HG03095 (cell line): ENCODE results near the gene MRPL36.

Source experiments
- ATAC-seq: cut with Tn5 transposase; IDR thresholded peaks from one replicate; pipeline ENCODE4 v1.9.1; 2021; ENCODE audit warnings: moderate library complexity; ENCODE audit not compliant: unreplicated experiment

The MRPL36 gene

DNA sequence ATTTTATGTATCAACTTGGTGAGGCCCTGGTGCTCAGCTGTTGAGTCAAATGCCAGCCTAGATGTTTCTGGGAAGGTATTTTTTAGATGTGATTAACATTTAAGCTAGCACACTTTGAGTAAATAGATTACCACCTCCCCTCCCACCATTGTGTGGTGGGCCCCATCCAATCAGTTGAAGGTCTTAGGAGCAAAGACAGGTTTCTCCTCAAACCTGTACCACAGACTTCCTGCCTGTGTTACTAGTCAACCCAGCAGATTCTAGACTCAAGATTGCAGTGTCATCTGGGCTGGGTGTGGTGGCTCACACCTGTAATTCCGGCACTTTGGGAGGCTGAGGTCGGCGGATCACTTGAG, 33.8 kb downstream of the MRPL36 start:
- no peak for ATAC-seq

DNA sequence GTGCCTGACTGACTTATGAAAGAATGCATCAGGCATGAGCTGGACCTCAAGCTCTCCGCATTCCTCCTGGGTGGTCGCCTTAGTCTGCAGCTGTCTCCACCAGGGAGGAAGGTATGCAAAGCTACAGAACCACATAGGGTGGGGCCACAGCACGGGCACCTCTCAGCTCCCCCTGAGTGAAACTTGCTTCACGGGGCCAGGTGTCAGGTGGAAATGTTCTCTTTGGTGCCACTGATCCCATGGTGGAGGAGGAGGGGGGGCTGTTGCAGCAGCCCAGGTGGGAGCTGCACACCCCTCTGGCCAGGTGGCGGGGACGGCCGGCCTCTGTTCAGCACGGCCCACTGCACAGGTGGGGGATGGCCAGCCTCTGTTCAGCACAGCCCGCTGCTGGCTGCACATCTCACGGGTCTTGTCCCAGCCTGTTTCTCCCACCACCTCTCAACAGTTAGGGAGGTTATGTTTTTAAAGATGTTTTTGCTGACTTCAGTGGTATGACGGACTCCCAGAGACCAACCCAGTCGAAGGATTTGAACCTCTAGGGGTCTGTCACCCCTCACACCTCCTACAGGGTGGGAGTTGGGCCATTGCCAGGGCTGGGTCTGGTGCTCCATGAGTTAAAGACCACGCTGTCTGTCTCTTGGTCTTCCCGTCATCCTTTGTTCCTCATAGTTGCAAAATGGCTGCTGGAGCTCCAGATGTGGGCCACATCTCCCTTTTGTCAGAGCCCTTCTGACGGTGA, 34.3 kb downstream of the MRPL36 start:
- ATAC-seq: no peak

DNA sequence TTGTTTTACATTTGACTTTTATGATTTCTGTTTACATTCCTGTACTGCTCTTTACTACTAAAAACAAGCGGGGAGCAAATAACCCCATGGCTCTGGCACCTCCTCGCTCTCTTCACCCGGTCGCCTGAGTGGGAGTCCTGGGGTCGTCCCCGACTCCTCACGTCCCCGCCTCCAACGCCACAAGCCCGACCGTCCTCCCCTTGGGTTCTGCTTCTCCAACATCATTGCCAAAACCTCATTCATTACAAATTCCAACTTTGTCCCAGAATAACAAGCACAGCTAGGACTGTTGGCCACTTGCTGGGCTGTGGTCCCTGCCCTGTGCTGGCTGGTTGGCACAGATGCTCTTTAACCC, 35.1 kb downstream of the MRPL36 start:
- no peak for ATAC-seq

DNA sequence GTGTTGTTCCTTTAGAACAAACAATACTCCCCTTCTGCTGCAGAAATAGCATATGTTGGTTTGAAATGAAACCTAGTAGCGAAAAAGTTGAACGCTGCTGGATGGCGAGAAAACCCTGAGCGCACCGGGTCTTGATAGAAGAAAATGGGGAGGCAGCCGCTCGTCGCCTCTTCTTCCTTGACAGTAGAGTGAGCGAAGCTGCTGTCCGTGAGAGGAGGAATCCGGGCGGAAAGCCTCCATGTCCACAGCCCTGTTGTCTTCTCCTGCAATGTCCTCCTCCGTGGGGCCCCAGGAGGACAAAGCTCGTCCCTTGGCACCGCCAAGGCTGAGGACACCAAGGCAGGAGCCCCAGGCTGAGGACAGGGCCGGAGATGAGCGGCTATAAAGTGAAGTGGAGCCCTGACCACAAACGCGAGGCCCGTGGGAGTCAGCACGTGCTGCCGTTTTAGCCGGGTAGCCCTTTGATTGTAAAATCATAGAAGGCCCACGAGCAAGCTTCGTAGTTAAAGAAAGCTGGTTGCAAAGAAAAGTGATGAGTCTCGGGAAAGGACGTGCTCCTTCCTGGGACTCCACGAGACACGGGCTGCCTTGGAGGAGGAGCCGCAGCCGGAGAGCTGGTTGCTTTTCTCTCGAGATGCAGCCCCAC, 35.6 kb downstream of the MRPL36 start:
- ATAC-seq: no peak

DNA sequence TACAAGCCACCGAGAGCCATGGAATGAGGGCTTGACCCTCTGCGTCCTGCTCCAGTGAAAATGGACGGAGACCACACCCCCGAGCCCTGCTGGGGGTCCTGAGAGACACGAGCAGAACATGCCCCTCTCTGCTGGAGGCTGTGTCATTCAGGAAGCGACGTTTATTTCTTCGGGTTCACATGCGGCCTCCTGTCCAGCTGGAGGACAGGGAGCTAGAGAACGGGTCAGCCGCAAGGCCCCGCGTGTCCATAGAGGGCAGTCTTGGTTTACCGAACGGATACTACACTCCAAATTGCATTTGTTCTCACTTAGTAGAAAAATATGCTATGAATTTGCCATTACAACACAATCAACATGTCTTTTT, 36.1 kb downstream of the MRPL36 start:
- ATAC-seq: no peak

DNA sequence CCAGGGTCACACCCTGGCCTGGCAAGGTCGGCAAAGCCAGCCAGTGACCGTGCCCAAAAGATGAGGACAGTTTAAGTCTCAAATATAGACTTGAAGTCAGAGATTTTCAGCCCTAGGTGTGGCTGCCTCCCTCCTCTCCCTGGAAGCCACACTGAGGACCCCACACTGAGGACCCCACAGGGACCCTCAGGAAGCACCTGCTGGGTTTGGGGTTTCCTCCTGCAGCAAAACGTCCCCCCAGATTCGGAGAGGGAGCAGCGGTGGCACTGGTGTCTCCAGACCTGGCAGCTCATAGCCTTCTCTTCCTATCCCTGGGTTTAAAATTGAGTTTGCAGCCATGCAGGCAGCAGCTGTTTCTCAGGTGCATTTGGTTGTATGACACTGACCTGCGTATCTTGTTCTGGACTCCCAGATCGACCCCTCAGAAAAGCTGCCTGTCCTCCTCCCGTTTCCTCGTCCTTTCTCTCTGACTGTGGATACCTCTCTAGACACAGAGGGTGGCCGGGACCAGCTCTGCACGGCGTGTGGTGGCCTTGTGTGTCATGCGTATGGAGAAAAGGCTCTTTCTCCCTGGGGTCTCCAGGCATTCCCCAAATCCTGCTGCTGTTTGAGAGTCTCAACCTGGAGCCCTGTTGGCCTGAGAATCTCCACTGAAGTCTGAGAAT, 36.6 kb downstream of the MRPL36 start:
- no peak for ATAC-seq

DNA sequence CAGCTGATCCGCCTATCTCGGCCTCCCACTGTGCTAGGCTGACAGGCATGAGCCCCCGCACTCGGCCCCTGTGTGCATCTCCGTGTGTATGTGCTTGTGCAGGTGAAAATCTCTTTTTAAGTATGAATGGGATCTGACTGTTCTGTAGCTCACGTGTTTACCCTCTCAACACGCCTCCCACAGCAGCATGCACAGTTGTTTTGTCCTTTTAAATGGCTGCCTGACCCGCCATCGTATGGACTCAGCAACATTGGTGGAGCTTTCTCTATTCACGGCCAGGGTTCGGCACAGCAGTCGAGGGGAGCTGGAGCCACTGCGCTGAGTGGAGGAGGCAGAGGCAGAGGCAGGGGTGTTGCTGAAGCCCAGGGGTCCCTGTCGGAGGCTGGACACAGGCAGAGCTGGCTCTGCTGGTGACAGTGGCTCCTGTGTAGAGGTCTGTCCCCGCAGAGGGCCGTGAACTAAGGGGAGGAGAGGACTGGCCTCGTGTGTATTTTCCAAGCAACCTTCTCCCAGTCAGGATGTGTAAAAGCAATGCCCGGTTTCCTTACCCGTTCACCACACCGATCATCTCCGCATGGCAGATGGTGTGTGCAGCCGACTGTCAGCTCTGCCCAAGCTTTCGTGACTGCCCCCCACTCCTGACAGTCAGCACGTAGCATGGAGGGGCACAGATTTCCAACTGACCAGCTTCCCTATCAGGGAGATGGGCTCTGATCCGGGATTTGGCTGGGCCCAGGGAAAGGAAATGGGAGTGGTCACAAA, 37.3 kb downstream of the MRPL36 start:
- ATAC-seq: no peak

DNA sequence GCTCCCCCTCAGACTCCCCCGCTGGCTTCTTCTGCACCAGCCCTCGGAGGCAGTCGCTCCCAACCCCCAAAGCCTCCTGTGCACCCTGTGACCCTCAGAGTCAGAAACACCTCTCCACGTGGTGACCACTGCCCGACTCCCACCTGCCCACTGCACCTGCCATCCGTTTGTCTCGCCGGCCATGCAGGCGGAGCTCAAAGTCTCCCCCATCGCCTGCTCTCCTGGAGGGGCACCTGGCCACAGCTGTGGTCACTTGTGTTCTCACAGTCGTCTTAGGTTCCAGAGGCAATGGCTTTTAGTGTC, 38.2 kb downstream of the MRPL36 start:
- no peak for ATAC-seq

DNA sequence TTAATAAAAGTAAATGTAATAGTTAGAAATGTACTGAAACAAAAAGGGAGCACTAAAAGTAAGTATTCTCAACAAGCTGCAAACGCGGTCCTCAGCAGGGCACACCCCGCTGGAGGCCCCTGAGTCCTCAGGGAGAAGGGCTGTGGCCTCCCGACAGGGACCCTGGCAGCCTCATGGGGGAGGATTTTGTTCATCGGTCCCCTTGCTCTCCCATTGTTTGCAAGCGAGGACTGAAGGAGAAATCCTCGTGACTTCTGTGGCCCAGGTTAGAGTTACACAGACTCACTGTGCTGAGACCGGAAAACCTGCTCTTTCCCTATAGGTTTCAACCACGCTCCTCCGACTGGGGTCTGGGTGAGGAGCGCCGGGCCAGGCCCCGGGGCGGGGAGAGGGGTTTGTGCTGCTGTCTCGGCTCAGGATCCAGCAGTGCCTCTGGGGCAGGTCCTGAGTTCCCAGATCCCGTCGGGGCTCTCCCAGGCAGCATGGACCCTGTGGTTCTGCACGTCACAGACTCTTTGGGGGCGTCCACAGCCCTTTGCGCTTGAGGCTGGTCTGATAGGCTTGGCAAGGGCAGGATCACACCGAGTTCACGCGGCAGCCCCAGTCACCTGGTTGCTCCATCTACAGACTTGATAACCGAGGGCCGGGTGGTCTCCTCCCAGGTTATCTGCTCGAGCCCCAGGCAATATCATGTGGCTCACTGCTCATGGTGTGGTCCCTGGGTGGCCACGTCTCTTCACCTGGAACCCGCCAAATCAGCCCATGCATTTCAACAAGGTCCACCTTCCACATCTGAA, 38.8 kb downstream of the MRPL36 start:
- no peak for ATAC-seq

DNA sequence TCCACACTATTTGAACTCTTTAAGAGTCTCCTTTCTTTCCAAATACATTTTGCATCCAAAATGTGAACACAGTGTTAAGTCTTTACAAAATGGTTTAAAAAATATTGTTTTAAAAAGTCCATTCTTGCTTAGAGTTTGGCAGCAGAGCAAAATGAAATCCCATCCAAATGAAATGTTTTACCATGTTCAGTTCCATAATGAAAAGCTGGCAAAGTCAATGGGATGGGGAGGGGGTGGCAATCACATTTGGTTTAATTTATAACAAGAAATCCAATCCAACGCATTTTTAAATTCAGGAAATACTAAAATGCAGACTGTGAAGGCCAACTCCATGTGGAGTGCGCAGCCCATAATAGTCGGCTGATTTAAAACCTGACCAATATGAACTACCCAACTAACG, 39.4 kb downstream of the MRPL36 start:
- ATAC-seq: no peak

DNA sequence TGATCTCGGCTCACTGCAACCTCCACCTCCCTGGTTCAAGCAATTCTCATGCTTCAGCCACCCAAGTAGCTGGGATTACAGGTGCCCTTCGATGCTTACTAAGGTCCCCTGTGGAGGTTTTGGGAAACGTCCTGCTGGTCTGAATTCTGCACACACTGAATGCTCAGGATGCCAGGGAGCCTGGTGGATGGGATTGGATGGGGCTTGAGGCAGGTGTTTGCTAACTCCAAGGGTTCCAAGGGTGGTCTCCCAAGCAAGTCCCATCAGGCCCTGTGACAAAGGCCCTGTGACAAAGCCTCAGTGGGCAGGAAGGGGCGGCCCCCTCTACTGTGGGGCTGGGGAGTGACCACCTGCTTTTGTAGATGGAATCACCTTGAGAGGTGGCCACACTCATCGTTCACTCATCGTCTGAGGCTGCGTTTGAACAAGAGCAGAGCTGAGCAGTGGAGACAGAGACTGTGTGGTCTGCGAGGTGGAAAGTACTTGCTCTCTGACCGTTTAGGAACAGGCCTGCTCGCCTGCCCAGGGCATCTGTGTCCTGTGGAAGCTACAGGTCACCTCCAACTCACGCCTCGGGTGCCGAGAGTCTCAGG, 40.2 kb downstream of the MRPL36 start:
- no peak for ATAC-seq

DNA sequence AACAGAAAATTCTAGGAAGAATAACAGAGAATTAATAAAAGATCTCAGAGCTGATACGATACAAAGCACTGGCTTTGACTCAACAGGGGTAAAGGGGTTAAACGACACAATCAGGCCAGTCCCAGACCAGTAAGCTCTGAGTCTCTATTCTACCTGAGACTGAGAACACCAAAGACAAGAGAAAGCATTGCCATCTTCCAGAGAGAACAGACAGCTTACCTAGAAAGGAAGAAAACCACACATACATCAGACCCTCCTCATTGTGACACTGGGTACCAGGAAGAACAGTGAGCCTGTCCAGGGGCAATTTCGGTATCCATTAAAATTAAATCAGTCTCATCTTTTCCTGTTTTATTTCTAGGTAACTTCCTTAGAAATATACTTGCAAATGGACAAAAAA, 41.1 kb downstream of the MRPL36 start:
- ATAC-seq: no peak

DNA sequence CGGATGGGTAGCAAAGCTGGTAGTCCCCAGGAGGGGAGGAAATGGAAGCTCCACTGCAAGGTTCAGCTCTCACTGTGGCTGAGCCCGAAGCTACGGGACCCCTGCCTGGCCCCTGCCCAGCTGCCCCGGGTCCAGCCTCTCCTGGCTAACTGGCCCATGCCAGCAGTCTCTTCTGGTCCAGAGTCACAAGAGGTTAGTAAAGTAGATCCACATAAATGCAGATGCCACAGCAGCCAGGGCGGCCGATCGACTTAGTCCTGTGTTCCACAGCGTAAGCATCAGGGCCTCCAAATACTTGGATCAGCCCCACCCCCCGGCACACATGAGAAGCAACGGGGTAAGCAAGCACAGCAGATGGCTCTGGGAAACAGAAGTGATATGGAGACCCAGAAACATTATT, 42.1 kb downstream of the MRPL36 start:
- ATAC-seq: no peak

DNA sequence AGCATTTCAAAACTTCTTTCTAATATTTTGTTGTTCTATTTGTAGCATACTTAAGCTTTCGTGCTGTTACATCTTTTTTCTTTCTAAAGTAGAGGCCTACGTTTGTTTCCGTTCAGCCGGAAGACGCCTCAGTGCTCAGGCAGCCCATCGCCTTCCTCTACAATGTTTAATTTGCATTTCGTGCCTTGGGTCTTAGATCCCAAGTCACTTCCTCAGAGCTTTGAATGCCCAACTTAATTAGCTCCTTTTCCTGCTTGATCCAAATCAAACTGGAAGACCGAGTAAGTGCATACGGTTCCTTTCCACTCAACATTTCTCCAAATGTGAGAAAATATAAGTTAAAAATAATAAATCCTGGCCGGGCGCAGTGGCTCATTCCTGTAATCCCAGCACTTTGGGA, 43.2 kb downstream of the MRPL36 start:
- no peak for ATAC-seq

DNA sequence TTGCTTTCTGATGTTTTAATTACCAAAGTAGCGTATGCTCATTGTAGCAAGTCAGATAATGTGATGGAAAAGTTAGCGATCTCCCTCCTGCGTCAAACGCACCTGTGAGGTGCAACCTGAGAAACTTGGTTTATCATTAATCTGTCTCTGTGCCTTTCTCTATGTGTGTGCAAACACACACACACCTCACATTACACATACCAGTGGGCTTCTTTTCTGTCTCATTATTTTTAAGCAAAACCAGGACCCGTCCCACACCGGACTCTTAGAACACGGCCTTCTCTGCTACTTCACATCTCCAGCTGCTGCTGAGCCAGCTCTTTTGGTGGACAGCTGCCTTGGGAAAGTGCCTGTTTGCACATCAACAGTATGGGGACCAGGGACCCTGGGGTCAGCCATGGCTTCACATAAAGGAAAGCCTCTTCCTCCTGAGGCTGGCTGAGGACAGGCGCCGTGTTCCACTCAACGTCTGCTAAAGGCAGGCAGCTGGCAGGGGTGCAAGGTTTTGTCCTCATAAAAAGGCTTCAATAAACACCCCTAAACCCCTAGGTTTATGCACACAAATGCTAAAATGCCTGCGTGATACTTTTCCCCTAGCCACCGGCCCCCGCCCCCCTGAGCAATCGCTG, 44.2 kb downstream of the MRPL36 start:
- no peak for ATAC-seq

DNA sequence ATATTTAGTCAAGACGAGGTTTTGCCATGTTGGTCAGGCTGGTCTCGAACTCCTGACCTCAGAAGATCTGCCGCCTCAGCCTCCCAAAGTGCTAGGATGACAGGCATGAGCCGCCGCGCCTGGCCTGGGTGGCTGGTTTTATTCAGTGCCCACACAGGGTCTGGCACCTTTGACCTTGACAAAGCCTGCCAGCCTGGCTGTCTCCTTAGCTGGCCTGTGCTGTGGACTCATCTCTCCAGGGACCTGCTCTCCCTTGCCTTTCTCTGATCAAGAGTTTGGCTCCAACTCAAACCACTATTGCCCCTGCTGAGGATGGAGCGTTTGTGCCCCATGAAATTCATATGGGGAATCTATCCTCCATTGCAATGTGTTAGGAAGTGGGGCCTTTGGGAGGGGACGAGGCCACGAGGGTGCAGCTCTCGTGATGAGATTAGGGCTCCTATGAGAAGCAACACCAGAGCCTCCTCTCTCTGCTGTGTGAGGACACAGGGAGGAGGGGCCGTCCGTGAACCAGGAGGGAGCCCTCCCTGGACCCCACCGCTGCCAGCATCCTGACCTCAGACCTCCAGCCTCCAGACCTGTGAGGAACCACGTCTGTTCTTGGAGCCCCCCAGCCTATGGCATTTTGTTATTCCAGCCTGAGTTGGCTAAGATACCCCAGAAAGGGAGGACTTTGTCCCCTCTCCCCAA, 45.0 kb downstream of the MRPL36 start:
- ATAC-seq: no peak

DNA sequence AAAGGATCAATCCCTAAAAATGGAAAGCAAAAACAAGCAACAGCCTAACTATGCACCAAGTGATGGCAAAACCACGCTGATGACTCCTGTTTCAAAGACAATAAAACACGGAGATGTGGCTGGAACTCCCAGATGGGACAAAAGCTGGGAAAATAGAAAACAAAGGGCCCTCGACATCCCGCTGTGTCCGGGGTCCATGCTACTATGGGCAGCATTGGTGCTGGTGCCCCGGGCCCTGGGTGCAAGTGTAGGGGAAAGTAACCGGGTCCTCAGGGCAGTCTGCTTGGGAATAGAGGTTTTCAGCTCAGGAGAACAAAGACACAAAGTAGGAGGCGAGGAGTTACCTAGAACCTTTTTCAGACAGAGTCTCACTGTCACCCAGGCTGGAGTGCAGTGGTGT, 46.1 kb downstream of the MRPL36 start:
- ATAC-seq: no peak

DNA sequence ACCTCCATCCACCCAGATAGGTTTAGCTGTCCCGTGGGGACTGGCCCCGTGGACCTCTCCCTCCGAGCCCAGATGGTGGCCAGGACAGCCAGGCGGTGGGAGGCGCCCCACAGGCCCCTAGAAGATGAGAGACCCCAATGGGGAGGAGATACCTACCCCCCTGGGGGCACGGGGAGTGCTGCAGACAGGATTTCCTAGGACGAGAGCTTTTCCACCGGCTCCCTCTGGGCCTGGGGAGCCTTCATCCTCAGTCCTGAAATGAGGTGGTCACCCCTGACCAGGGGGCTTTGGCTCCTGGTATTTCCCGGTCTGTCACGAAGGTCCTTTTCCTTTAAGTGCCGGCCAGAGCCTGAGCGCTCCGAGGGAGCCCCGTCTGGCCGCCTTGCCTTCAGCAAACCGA, 46.8 kb downstream of the MRPL36 start:
- no peak for ATAC-seq

DNA sequence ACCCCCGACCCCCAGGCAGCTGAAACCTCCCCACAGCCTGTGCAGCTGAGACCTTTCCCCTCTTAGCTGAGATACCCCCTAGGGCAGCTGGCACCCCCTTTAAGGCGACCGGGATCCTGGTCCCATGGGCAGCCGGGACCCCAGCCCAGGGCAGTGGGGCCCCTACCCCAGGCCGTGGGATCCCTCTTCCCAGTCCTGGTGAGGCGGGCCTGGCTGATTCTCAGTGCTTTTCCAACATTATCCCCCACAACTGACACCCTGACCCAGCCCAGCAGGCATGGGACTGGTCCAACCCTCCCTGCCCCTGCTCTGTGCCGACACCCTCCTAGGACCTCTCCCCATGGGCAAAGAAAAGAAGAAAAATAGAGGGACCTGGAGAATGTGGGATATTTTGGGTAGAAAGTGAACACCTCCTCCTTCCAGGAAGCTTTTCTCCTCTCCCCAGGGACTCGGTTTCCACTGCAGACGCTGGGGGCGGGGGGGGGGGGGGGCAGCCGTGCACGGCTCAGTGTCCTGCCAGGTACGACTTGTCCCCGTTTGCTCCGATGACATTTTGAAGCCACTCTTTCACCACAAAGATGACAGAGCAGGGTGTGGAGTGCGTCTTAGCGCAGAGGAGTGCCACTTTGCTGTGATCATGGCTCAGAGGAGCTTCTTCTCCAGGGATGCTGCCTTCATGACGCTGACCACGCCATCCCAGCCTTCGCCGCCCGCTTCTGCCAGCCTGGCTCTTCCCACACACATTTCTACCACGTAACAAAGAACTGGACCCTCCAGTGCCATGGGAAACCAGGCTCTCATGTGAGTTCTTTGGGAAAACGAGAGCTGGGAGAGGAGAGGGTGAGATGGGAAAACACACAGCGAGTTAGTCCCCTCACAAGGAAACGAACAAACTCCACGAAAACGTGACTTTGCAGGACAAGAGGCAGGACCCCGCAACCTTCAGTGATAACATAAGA, 47.5 kb downstream of the MRPL36 start:
- no peak for ATAC-seq
